NOMO-1 treated with dmso at 0.1 percent for 144 hours (cell line): Measurements from ENCODE around the gene RNF113B.

ENCODE experiments used
- DNase-seq: peaks from one replicate; lab custom pipeline; 2025; ENCODE audit not compliant: unreplicated experiment; lab: John Stamatoyannopoulos, UW

RNF113B gene

GRCh38 chr13:98176777-98177608, at the start of gene RNF113B:
RNF113B (minus strand) TSS chr13:98177269; CDS start chr13:98177236, 33 bp downstream.
- DNase-seq: no peak

GRCh38 chr13:98226496-98226895, 49.4 kb upstream of the RNF113B start:
- DNase-seq: no peak

- DNase-seq: no peak
Observed at GRCh38 chr13:98225036-98225940, 48.2 kb upstream of the RNF113B start.

GRCh38 chr13:98224557-98224956, 47.5 kb upstream of the RNF113B start:
- no peak for DNase-seq

- no peak for DNase-seq
Observed at GRCh38 chr13:98223741-98224140, 46.7 kb upstream of the RNF113B start.

- no peak for DNase-seq
Observed at GRCh38 chr13:98222816-98223215, 45.7 kb upstream of the RNF113B start.

GRCh38 chr13:98222081-98222554, 45.0 kb upstream of the RNF113B start:
- no peak for DNase-seq

- DNase-seq: no peak
Observed at GRCh38 chr13:98221234-98221633, 44.2 kb upstream of the RNF113B start.

- no peak for DNase-seq
Observed at GRCh38 chr13:98220271-98220791, 43.3 kb upstream of the RNF113B start.

- no peak for DNase-seq
Observed at GRCh38 chr13:98219685-98220084, 42.6 kb upstream of the RNF113B start.

- DNase-seq: no peak
Observed at GRCh38 chr13:98217597-98217996, 40.5 kb upstream of the RNF113B start.

GRCh38 chr13:98216711-98217285, 39.7 kb upstream of the RNF113B start:
- no peak for DNase-seq

GRCh38 chr13:98216135-98216565, 39.1 kb upstream of the RNF113B start:
- DNase-seq: no peak

- no peak for DNase-seq
Observed at GRCh38 chr13:98215508-98215907, 38.4 kb upstream of the RNF113B start.

- no peak for DNase-seq
Observed at GRCh38 chr13:98214707-98215106, 37.6 kb upstream of the RNF113B start.

GRCh38 chr13:98214008-98214643, 37.1 kb upstream of the RNF113B start:
- no peak for DNase-seq

GRCh38 chr13:98213354-98213753, 36.3 kb upstream of the RNF113B start:
- no peak for DNase-seq

GRCh38 chr13:98212763-98213162, 35.7 kb upstream of the RNF113B start:
- no peak for DNase-seq

- no peak for DNase-seq
Observed at GRCh38 chr13:98208606-98209005, 31.5 kb upstream of the RNF113B start.

- DNase-seq: no peak
Observed at GRCh38 chr13:98207416-98207815, 30.3 kb upstream of the RNF113B start.

- no peak for DNase-seq
Observed at GRCh38 chr13:98206946-98207345, 29.9 kb upstream of the RNF113B start.
